CD14-positive monocyte (primary cell): ENCODE results near the gene APP. TPM values are rescaled to one million over a fixed set of nuclear protein-coding genes. Genes with fewer than 3 reads are reported as not detected.

ENCODE experiments used
- DNase-seq, 3 donors: peaks; one replicate each; pipeline ENCODE4 v3.0.0-alpha.2; 2011 to 2022
- H2AFZ ChIP-seq: 2 replicates; pipeline ENCODE4 v1.6.0; 2012; ENCODE audit warnings: mild to moderate bottlenecking, low read depth, low read length, inconsistent platforms; ENCODE audit not compliant: insufficient read depth, poor library complexity, severe bottlenecking
- H3K27ac ChIP-seq, 2 donors: 1 replicate in 1 of 2; 2 replicates in 1 of 2; pipeline ENCODE4 v1.5.1; 2012 to 2013; ENCODE audit warnings: low read length in 2 of 2, control low read depth in 1 of 2, inconsistent platforms in 1 of 2, low read depth in 1 of 2, mild to moderate bottlenecking in 1 of 2
- H3K27me3 ChIP-seq, 2 donors: one replicate each; pipeline versions ENCODE4 v1.6.0 to v1.6.1; 2011 to 2013; ENCODE audit warnings: low read length in 2 of 2; ENCODE audit not compliant: control insufficient read depth in 2 of 2, insufficient read depth in 2 of 2
- H3K36me3 ChIP-seq, 2 donors: replicated peaks in 1 of 2; 1 replicate in 1 of 2; 2 replicates in 1 of 2; pipeline versions ENCODE4 v1.5.1 to v1.6.1; 2012 to 2013; ENCODE audit warnings: low read length in 2 of 2, control low read depth in 1 of 2, inconsistent platforms in 1 of 2, mild to moderate bottlenecking in 1 of 2; ENCODE audit not compliant: insufficient read depth in 2 of 2, control insufficient read depth in 1 of 2
- H3K4me1 ChIP-seq, 2 donors: 1 replicate in 1 of 2; 2 replicates in 1 of 2; pipeline versions ENCODE4 v1.5.1 to v1.6.1; 2012 to 2013; ENCODE audit warnings: low read length in 2 of 2, control low read depth in 1 of 2, inconsistent platforms in 1 of 2, mild to moderate bottlenecking in 1 of 2, moderate library complexity in 1 of 2; ENCODE audit not compliant: insufficient read depth in 2 of 2, control insufficient read depth in 1 of 2
- H3K4me2 ChIP-seq: replicated peaks from 2 replicates; pipeline ENCODE3; 2012; ENCODE audit warnings: low read length, moderate library complexity, mild to moderate bottlenecking; ENCODE audit not compliant: poor library complexity, severe bottlenecking; ENCODE audit errors: extremely low read depth
- H3K4me3 ChIP-seq, 3 experiments: fragments of 200-600 bp in 1 of 3; sonication (generic) in 1 of 3; replicated peaks in 1 of 3; 1 replicate in 2 of 3; 2 replicates in 1 of 3; pipeline ENCODE4 v1.5.1; 2011 to 2013; ENCODE audit warnings: low read length in 3 of 3, mild to moderate bottlenecking in 3 of 3, control low read depth in 2 of 3, low read depth in 2 of 3, inconsistent platforms in 1 of 3, moderate library complexity in 1 of 3
- H3K79me2 ChIP-seq: 2 replicates; pipeline ENCODE4 v1.6.0; 2012; ENCODE audit warnings: mild to moderate bottlenecking, control low read depth, inconsistent platforms, low read length, moderate library complexity; ENCODE audit not compliant: insufficient read depth
- H3K9ac ChIP-seq: 2 replicates; pipeline ENCODE4 v1.6.0; 2017; ENCODE audit warnings: low read length, mild to moderate bottlenecking; ENCODE audit not compliant: insufficient read depth, poor library complexity, severe bottlenecking
- H3K9me3 ChIP-seq, 2 donors: replicated peaks in 1 of 2; 1 replicate in 1 of 2; 2 replicates in 1 of 2; pipeline versions ENCODE4 v1.5.1 to v1.6.1; 2012 to 2013; ENCODE audit warnings: low read length in 2 of 2, control low read depth in 1 of 2; ENCODE audit not compliant: control insufficient read depth in 1 of 2, insufficient read depth in 1 of 2
- H4K20me1 ChIP-seq: 2 replicates; pipeline ENCODE4 v1.6.0; 2012; ENCODE audit warnings: mild to moderate bottlenecking, low read length, control low read depth, moderate library complexity; ENCODE audit not compliant: insufficient read depth
- H3K27ac Mint-ChIP-seq, 7 donors: one replicate each; pipeline ENCODE4 v1.8.0; 2020; ENCODE audit warnings: mild to moderate bottlenecking in 7 of 7, mixed read lengths in 7 of 7, moderate library complexity in 6 of 7, inconsistent platforms in 2 of 7
- H3K27me3 Mint-ChIP-seq, 3 donors: one replicate each; pipeline ENCODE4 v1.8.0; 2021 to 2022; ENCODE audit warnings: low read depth in 3 of 3, mild to moderate bottlenecking in 3 of 3, mixed read lengths in 3 of 3, moderate library complexity in 3 of 3, inconsistent platforms in 1 of 3
- H3K36me3 Mint-ChIP-seq, 2 donors: one replicate each; pipeline ENCODE4 v1.8.0; 2020; ENCODE audit warnings: mixed read lengths in 2 of 2, inconsistent platforms in 1 of 2, mild to moderate bottlenecking in 1 of 2
- H3K4me1 Mint-ChIP-seq: one replicate; pipeline ENCODE4 v1.8.0; 2020; ENCODE audit warnings: mild to moderate bottlenecking, mixed read lengths
- H3K4me3 Mint-ChIP-seq, 2 donors: one replicate each; pipeline ENCODE4 v1.8.0; 2020; ENCODE audit warnings: mild to moderate bottlenecking in 2 of 2, mixed read lengths in 2 of 2, moderate library complexity in 1 of 2
- H3K9me3 Mint-ChIP-seq, 7 donors: one replicate each; pipeline ENCODE4 v1.8.0; 2020 to 2022; ENCODE audit warnings: mixed read lengths in 7 of 7, mild to moderate bottlenecking in 6 of 7, moderate library complexity in 6 of 7, inconsistent platforms in 2 of 7
- WGBS: methylation state at CpG from one replicate; pipeline ENCODE4 v1.1.5; 2013; ENCODE audit warnings: missing lambda C conversion rate; ENCODE audit not compliant: insufficient coverage; 5-methylcytosine and 5-hydroxymethylcytosine counted together
- intact Hi-C, 2 donors: fragments of 100-400 bp; cut with micrococcal nuclease; formaldehyde crosslinking; loops; one replicate each; pipeline versions ENCODE4 v1.15.0 to v1.15.1; 2023
- polyA plus RNA-seq, 3 donors: library from polyadenylated mRNA; depleted of rRNA in 1 of 3; unstranded in 2 of 3; stranded (reverse) in 1 of 3; fragments of 300-500 nt in 2 of 3; fragments of >200 nt in 1 of 3; fragmentation: Illumina TruSeq in 2 of 3; gene quantifications; 1 replicate in 2 of 3; 2 replicates in 1 of 3; pipeline ENCODE4 v1.2.3, GENCODE V29; 2012 to 2021
- TF ChIP-seq, protein P1 (sequence below): fragments of 200-600 bp; IDR thresholded peaks from one replicate; pipeline ENCODE4 v1.8.0; 2022; ENCODE audit warnings: antibody characterized with exemption, mild to moderate bottlenecking

Gene APP
- polyA plus RNA-seq, 3 donors, result 28.0 to 118 (median 35.1) TPM

DNA sequence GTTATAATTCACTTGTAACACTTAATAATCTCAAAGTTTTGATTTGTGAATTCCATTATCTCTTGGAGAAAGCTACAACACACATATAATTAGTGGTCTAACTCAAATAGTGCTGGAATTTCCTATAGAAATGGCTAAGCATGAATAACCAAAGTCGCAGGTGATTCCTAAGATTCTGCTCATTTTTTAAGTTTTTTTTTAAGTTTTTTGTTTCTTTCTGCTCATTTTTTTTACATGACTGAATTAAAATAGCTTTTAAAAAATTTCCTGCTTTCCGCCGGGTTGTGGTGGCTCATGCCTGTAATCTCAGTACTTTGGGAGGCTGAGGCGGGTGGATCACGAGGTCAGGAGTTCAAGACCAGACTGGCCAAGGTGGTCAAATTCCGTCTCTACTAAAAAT is 90.4 kb downstream of the APP start:
- H3K4me3 ChIP-seq, result no peak overlapping the region
- no peaks in the 10 kb centered on the region for H3K36me3 ChIP-seq
- Mint-ChIP-seq H3K4me1 (no peaks in the 10 kb centered on the region), H3K4me3 (no peak overlapping the region), H3K27ac (no peak overlapping the region), H3K9me3 (peaks cover 0 to 3% (median 0%) of the 10 kb centered on the region in 7 donors), H3K27me3 (peaks cover 0 to 2% (median 0%) of the 10 kb centered on the region in 3 donors), H3K36me3 (peaks cover 6 to 9% of the 10 kb centered on the region in 2 donors)
- no peak overlapping the region for H3K9ac ChIP-seq
- TF ChIP-seq, protein P1, sequence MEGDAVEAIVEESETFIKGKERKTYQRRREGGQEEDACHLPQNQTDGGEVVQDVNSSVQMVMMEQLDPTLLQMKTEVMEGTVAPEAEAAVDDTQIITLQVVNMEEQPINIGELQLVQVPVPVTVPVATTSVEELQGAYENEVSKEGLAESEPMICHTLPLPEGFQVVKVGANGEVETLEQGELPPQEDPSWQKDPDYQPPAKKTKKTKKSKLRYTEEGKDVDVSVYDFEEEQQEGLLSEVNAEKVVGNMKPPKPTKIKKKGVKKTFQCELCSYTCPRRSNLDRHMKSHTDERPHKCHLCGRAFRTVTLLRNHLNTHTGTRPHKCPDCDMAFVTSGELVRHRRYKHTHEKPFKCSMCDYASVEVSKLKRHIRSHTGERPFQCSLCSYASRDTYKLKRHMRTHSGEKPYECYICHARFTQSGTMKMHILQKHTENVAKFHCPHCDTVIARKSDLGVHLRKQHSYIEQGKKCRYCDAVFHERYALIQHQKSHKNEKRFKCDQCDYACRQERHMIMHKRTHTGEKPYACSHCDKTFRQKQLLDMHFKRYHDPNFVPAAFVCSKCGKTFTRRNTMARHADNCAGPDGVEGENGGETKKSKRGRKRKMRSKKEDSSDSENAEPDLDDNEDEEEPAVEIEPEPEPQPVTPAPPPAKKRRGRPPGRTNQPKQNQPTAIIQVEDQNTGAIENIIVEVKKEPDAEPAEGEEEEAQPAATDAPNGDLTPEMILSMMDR, result no peak
- WGBS, result 100% methylated on average over 3 of the region's 6 CpGs
- DNase-seq, result no peak
- no peaks in the 10 kb centered on the region for H3K9me3 ChIP-seq
- H3K27me3 ChIP-seq, result no peaks in the 10 kb centered on the region
- intact Hi-C loops, result no loop called here
- no peak overlapping the region for H3K4me2 ChIP-seq
- H3K4me1 ChIP-seq, result no peaks in the 10 kb centered on the region
- no peak overlapping the region for H3K27ac ChIP-seq
- peaks cover 11% of the 10 kb centered on the region for H3K79me2 ChIP-seq
- no peaks in the 10 kb centered on the region for H4K20me1 ChIP-seq
- H2AFZ ChIP-seq, result no peak overlapping the region

DNA sequence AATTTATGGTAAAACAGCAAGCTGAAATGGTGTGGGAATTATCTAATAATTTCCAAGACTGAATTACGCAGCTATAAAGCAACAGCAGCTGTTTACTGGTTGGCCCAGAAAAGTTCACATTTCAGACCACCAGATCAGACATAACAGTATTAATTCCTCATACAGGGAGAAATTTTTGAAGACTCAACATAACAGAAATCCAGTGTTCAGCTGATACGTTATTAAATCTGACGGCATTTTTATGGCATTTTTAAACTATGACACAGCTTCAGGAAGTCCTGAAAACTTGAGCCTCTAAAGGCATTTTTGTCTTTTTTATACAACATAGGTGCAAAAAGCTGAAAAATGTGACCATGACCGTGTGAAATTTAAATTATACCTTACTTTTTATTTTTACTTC is 91.2 kb downstream of the APP start:
- Histone ChIP-seq H3K79me2 (peaks cover 7% of the 10 kb centered on the region), H3K4me3 (no peak overlapping the region), H3K36me3 (no peaks in the 10 kb centered on the region), H3K27ac (no peak overlapping the region), H2AFZ (no peak overlapping the region), H3K9me3 (no peaks in the 10 kb centered on the region), H4K20me1 (no peaks in the 10 kb centered on the region), H3K27me3 (no peaks in the 10 kb centered on the region), H3K4me1 (no peaks in the 10 kb centered on the region), H3K4me2 (no peak overlapping the region), H3K9ac (no peak overlapping the region)
- H3K27ac Mint-ChIP-seq, result no peak overlapping the region
- WGBS, result 100% methylated on average over 1 of the region's 4 CpGs
- no peak for DNase-seq
- H3K4me3 Mint-ChIP-seq, result no peak overlapping the region
- peaks cover 5% of the 10 kb centered on the region in 2 donors for H3K36me3 Mint-ChIP-seq
- H3K9me3 Mint-ChIP-seq, result peaks cover 0 to 3% (median 0%) of the 10 kb centered on the region in 7 donors
- intact Hi-C loops, result no loop called here
- peaks cover 4% of the 10 kb centered on the region for H3K4me1 Mint-ChIP-seq
- TF ChIP-seq, protein P1, result no peak
- peaks cover 0 to 2% (median 0%) of the 10 kb centered on the region in 3 donors for H3K27me3 Mint-ChIP-seq
